Measurements from ENCODE around the gene CRTAC1.

CRTAC1 gene

GRCh38 chr10:97922022-97922758 is 108.2 kb downstream of the CRTAC1 start:
- no peak for FAIRE-seq

GRCh38 chr10:97921581-97922021 is 108.8 kb downstream of the CRTAC1 start:
- FAIRE-seq = no peak

GRCh38 chr10:97920865-97921264 is 109.6 kb downstream of the CRTAC1 start:
- no peak for FAIRE-seq

GRCh38 chr10:97919012-97919411 is 111.4 kb downstream of the CRTAC1 start:
- FAIRE-seq = no peak

GRCh38 chr10:97916586-97916985 is 113.8 kb downstream of the CRTAC1 start:
- FAIRE-seq = no peak

DNA sequence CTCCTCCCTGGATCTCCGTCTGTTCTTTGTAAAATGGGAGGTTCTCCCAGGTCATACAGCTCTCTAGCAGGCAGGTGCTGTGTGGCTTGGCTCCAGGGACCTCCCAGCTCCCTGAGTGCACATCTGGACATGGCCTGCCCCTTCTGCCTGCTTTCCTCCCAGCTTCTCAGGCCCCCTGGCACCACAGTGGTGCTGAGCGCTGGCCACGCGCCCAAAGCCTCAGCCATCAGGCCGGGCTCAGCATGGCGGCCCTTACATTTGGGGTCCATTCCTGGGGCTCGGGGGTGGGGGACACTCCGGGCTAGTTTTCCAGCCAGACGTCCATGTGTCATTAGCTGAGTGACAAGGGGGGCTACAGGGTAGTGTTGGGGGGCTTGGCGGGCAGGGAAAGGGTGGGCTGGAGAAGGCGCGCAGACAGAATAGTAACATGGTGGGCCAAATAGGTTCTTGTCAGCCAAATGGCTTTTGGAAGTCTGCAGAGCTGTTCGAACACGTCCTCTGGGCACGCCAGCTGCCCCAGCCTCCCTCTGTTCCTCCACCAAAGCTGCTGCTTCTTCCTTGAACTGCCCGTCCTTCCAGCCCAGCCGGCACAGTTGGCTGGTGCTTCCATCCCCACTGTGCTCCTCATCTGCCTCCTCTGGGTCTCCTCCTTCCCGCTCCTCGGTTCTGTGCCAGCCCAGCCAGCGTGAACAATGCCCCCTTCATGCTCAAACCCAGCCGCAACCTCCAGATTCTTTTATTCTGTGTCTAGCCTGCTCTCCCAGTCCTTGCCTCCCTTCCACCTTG is 114.9 kb downstream of the CRTAC1 start:
- no peak for FAIRE-seq

GRCh38 chr10:97914837-97915211 is 115.6 kb downstream of the CRTAC1 start:
- no peak for FAIRE-seq

DNA sequence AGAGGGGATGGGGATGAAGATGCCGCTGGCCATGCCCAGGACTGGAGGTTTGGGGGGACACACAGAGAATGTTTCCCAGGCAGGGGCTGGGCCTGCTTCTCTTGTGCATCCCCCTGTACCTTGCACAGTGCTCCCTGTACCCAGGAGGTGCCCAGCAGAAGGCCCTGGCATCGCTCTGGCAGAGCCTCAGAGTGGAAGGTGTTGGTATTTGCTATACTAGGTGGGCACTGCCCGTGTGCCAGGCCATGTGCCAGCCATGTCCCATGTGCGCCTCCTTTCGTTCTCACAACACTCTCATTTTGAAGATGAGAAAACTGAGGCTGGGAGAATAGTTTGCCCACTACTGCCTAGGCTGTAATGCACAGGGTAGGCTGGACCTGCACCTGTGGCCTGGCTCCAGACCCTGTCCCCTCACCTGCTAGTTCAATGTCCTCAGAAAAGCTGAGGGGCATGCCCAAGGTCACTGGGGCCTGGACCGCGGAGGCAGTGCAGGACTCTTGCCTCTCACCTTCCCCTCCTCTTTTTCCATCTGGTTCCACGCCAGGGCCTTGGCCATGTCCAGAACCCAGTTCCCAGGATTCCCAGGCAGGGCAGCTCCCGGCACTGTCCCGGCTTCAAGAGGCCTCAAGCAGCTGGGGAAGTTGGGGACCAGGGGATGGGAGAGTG is 116.1 kb downstream of the CRTAC1 start:
- FAIRE-seq = no peak

GRCh38 chr10:97913614-97914013 is 116.8 kb downstream of the CRTAC1 start:
- no peak for FAIRE-seq

DNA sequence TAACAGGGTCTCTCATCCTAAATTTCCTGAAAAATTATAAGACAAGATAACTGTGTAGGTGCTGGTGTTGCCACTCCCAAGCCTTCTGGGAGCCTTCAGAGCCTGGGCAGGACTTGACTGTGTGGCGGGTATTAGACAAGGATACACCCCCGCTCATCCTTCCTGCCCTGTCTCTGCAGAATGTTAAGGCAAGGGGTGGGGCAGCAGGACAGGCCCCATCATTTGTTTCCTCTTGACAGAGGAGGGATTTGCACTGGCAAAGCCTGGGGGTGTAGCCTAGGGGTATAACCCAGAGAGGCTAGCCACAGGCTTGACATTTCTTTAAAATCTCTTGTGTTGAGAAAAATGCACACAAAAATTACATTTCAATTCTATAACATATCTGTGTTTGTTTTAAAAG is 117.2 kb downstream of the CRTAC1 start:
- FAIRE-seq = no peak

DNA sequence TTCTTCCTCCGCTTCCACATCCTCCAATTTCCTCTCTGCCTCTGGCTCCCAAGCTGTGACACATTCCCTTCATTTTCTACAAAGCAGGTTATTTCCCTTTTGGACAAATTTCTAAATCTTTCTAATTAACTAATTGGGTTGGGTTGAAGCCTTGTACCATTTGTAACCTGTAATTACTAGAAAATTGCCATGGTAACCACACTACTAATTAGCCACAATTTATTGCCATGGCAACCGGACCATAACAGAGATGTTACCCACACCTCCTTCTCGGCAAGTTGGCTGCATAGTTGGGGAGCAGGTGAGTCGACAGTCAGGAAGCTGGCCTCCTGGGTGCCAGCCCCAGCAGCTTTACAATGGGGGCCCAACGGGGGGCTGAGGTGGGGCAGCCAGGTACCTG is 119.2 kb downstream of the CRTAC1 start:
- FAIRE-seq = no peak

GRCh38 chr10:97910661-97911060 is 119.8 kb downstream of the CRTAC1 start:
- FAIRE-seq = no peak

- no peak for FAIRE-seq
These were observed 122.6 kb downstream of the CRTAC1 start for GRCh38 chr10:97907830-97908229.

GRCh38 chr10:97907211-97907610 is 123.2 kb downstream of the CRTAC1 start:
- FAIRE-seq = no peak

DNA sequence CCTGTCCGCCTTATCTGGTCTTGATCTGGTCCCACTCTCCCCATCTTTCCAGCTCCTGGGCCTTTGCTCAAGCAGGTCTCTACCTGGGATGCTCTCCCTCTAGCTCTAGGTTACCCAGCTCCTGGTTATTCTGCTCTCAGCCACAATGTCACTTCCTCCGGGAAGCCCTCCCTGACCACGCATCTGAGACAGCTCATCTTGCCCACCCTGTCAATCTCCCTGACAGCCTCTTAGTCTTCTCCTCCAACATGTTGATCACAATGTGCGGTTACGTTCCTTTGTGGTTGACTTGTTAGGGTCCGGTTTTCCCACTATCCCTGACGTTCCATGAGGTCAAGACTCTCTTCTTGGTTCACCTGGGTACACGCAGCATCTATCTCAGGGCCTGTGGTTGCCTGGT is 125.1 kb downstream of the CRTAC1 start:
- FAIRE-seq = no peak

DNA sequence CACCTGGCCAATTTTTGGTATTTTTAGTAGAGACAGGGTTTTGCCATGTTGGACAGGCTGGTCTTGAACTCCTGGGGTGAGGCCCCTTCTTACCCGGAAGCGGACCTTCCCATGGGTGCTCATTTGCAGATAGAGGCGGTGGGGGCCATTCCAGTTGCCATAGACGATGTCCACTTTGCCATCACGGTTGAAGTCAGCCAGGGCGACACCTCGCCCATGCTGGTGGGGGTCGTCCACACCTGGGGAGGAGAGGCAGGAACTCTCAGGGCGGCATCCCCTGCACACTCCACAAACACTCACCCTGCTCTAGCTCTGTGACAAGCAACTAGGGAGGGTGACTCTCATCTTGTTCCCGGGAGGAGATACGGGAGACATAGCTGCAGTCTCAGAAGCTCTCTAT is 125.8 kb downstream of the CRTAC1 start:
- no peak for FAIRE-seq

GRCh38 chr10:97904018-97904381 is 126.4 kb downstream of the CRTAC1 start:
- FAIRE-seq = no peak

DNA sequence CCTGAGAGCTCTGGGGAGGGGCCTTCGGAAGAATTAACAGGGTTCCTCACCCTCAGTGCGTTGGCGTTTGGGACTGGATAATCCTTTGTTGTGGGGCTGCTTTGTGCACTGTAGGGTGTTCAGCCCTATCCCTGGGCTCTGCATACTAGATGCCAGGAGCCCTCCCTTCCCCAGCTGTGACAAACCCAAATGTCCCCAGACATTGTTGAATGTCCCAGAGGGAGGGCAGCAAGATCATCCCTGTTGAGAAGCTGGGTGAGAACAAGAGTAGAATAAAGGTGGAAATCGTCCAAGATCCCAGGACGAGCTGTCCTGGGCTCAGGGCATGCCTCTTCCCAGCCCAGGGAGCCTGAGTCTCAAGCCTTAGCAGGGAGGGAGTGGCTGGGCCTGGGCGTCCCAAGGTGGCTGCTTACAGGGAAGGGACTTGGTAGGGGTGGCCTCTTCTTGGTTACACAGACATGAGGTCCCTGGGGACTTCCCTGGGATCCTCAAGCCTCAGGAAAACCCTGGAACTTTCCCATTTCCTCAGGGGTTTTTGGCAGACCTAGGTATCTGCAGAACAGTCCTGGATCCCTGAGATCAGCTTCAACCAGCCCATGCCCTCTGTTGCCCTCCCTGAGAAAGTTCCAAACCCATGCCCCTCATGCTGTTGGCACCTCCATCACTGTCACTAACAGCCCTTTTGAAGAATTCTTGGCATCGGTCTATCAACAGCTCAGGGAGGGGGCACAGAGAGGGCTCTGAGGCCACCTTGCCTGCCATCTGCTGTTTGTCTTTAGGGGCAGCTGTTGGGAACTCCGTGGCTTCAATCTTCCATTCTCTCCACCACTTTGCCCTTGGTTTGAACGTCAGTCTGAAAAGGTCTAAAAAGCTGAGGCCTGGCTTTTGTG is 127.0 kb downstream of the CRTAC1 start:
- no peak for FAIRE-seq

DNA sequence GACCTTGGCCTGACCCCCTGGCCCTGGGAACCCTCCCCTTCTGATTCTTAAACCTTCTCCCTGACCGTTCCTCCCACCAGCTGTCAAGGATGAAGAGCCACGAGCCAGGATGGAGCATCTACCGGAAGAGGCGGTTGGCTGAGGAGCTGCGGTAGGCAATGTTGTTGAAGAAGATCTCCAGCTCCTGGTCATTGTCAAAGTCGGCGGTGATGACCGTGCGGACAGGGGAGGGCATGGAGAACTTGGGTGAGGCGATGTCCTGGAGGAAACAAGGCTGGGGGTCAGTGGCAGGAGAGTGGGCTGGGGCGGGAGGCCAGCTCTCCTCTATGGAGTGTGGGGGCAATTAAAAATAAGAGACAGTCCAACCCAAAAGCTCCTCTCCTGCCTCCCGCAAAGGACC is 129.0 kb downstream of the CRTAC1 start:
- FAIRE-seq = no peak

DNA sequence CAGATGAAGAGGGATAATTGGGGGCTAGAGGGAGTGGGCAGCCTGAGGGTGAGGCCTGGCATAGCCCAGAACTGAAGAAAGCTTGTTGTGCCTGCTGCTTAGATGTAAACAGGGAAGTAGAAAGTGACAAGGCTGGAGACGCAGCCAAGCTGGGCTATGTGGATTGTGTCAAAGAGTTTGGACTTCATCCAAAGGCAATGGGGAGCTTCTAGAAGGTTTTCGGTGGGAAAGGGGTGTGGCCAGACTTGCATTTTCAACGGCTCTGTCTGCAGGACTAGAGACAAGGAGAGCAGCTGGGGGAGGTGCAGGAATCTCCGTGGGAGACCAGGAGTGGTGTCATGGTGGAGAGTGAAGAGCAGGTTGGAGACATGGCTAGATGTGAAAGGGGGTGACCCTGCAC is 132.0 kb downstream of the CRTAC1 start:
- no peak for FAIRE-seq

DNA sequence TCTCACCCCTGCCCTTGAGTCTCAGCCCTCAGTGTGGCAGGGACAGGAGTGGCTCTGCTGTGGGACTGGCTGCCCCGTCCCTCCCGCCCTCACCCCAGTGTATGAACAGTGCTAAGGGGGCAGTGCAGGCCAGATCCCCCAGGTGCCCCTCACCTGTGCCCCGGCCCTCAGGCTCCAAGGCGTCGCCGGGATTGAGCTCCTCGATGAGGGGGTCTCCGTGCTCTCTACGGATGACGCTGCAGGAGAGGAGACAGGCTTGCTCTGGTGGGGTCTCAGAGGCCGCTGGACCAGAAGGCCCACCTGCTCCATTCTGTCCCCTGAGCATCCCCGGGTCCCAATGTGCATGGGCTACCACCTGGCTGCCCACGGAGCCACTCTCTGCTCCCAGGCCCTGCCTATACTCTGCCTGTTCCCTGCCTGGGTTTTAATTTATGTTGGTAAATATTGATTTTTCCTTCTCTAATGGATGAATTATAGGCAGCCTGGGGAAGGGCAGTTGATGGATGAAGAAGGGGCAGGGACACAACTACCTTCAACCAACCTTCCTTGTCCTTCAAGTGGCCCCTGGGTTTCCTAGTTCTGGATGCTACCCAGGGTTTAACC is 133.6 kb downstream of the CRTAC1 start:
- FAIRE-seq = no peak

DNA sequence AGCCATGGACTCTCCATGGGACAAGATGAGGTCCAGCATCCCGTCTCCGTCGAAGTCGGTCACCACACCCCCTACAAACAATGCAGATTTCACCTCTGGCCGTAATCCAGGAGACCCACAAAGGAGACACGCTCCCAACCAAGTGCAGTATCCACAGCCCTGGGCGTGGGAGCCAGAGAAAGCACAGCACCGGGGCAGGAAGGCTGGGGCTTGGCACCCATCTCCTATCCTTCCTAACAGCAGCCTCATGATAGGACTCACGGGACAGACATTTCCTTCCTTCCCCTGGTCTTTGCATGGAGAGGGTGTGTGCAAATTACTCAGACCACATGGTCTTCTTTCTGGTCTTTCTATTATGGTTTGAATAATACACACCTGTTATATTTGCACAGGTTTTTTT is 134.5 kb downstream of the CRTAC1 start:
- no peak for FAIRE-seq
